Immature natural killer cell (primary cell): ENCODE data around the gene PNLIP. TPM values are rescaled to one million over a fixed set of nuclear protein-coding genes. Genes with fewer than 3 reads are reported as not detected.

Experiments used
- DNase-seq, 3 donors: peaks; one replicate each; pipeline ENCODE4 v3.0.0; 2022; ENCODE audit warnings: mixed read lengths in 1 of 3
- H3K27ac Mint-ChIP-seq, 6 donors: one replicate each; pipeline ENCODE4 v1.8.0; 2020; ENCODE audit warnings: mixed read lengths in 6 of 6, mild to moderate bottlenecking in 5 of 6, inconsistent platforms in 4 of 6, moderate library complexity in 3 of 6
- H3K27me3 Mint-ChIP-seq, 3 donors: one replicate each; pipeline ENCODE4 v1.8.0; 2020 to 2021; ENCODE audit warnings: low read depth in 3 of 3, mild to moderate bottlenecking in 3 of 3, mixed read lengths in 3 of 3, moderate library complexity in 3 of 3, inconsistent platforms in 1 of 3
- H3K36me3 Mint-ChIP-seq, 3 donors: one replicate each; pipeline ENCODE4 v1.8.0; 2020; ENCODE audit warnings: mixed read lengths in 3 of 3, inconsistent platforms in 2 of 3, mild to moderate bottlenecking in 2 of 3
- H3K4me1 Mint-ChIP-seq, 2 donors: one replicate each; pipeline ENCODE4 v1.8.0; 2020; ENCODE audit warnings: inconsistent platforms in 2 of 2, mild to moderate bottlenecking in 2 of 2, mixed read lengths in 2 of 2, moderate library complexity in 1 of 2
- H3K4me3 Mint-ChIP-seq, 5 donors: one replicate each; pipeline ENCODE4 v1.8.0; 2020; ENCODE audit warnings: mild to moderate bottlenecking in 5 of 5, mixed read lengths in 5 of 5, inconsistent platforms in 3 of 5, moderate library complexity in 3 of 5
- H3K9me3 Mint-ChIP-seq, 6 donors: one replicate each; pipeline ENCODE4 v1.8.0; 2020; ENCODE audit warnings: mild to moderate bottlenecking in 6 of 6, mixed read lengths in 6 of 6, inconsistent platforms in 4 of 6, moderate library complexity in 3 of 6
- polyA plus RNA-seq, 3 donors: library from polyadenylated mRNA; unstranded; fragments of 300-500 nt; fragmentation: Illumina TruSeq; gene quantifications; one replicate each; pipeline ENCODE4 v1.2.3, GENCODE V29; 2021

The PNLIP gene
- polyA plus RNA-seq, 3 donors from 2014 or later, result not detected

GRCh38 chr10:116548301-116548700 lies 2.6 kb downstream of the PNLIP start:
- Mint-ChIP-seq H3K4me1 (no peaks in the 10 kb centered on the region), H3K9me3 (peaks cover 0 to 13% (median 3%) of the 10 kb centered on the region in 6 donors), H3K27me3 (no peaks in the 10 kb centered on the region), H3K36me3 (peaks cover 0 to 3% (median 0%) of the 10 kb centered on the region in 3 donors), H3K4me3 (no peak overlapping the region), H3K27ac (no peak overlapping the region)
- no peak for DNase-seq

- H3K27ac Mint-ChIP-seq, result no peak overlapping the region
- DNase-seq, result no peak
- no peaks in the 10 kb centered on the region for H3K27me3 Mint-ChIP-seq
- H3K4me3 Mint-ChIP-seq, result no peak overlapping the region
- H3K4me1 Mint-ChIP-seq, result no peaks in the 10 kb centered on the region
- H3K9me3 Mint-ChIP-seq, result peaks cover 0 to 2% (median 0%) of the 10 kb centered on the region in 6 donors
- no peaks in the 10 kb centered on the region for H3K36me3 Mint-ChIP-seq
These were observed 7.7 kb downstream of the PNLIP start for GRCh38 chr10:116553378-116553980.

GRCh38 chr10:116554628-116555027 lies 8.9 kb downstream of the PNLIP start:
- Mint-ChIP-seq H3K4me3 (no peak overlapping the region), H3K36me3 (no peaks in the 10 kb centered on the region), H3K27me3 (peaks cover 0 to 2% (median 0%) of the 10 kb centered on the region in 3 donors), H3K4me1 (no peaks in the 10 kb centered on the region), H3K9me3 (peaks cover 0 to 2% (median 0%) of the 10 kb centered on the region in 6 donors), H3K27ac (no peak overlapping the region)
- no peak for DNase-seq

GRCh38 chr10:116555880-116556279 lies 10.1 kb downstream of the PNLIP start:
- Mint-ChIP-seq H3K27ac (no peak overlapping the region), H3K27me3 (peaks cover 0 to 2% (median 2%) of the 10 kb centered on the region in 3 donors), H3K36me3 (no peaks in the 10 kb centered on the region), H3K4me1 (no peaks in the 10 kb centered on the region), H3K4me3 (no peak overlapping the region), H3K9me3 (peaks cover 0 to 2% (median 0%) of the 10 kb centered on the region in 6 donors)
- no peak for DNase-seq

- H3K9me3 Mint-ChIP-seq, result peaks cover 0 to 2% (median 0%) of the 10 kb centered on the region in 6 donors
- no peaks in the 10 kb centered on the region for H3K4me1 Mint-ChIP-seq
These were observed 11.7 kb downstream of the PNLIP start for GRCh38 chr10:116557305-116557880.

GRCh38 chr10:116565534-116565933 lies 19.8 kb downstream of the PNLIP start:
- H3K27ac Mint-ChIP-seq, result no peak overlapping the region
- DNase-seq, result no peak
- peaks cover 0 to 14% (median 4%) of the 10 kb centered on the region in 6 donors for H3K9me3 Mint-ChIP-seq
- no peak overlapping the region for H3K4me3 Mint-ChIP-seq
- peaks cover 0 to 1% (median 1%) of the 10 kb centered on the region in 3 donors for H3K27me3 Mint-ChIP-seq
- H3K36me3 Mint-ChIP-seq, result no peaks in the 10 kb centered on the region
- no peaks in the 10 kb centered on the region for H3K4me1 Mint-ChIP-seq

More at GRCh38 chr10:116557305-116557880, 11.7 kb downstream of the PNLIP start:
- H3K36me3 Mint-ChIP-seq, result no peaks in the 10 kb centered on the region
- no peak overlapping the region for H3K27ac Mint-ChIP-seq
- peaks cover 0 to 3% (median 2%) of the 10 kb centered on the region in 3 donors for H3K27me3 Mint-ChIP-seq
- DNase-seq, result no peak
- H3K4me3 Mint-ChIP-seq, result no peak overlapping the region

GRCh38 chr10:116566932-116567331 lies 21.2 kb downstream of the PNLIP start:
- H3K4me3 Mint-ChIP-seq, result no peak overlapping the region
- peaks cover 0 to 1% (median 1%) of the 10 kb centered on the region in 3 donors for H3K27me3 Mint-ChIP-seq
- H3K9me3 Mint-ChIP-seq, result peaks cover 0 to 14% (median 5%) of the 10 kb centered on the region in 6 donors
- H3K4me1 Mint-ChIP-seq, result no peaks in the 10 kb centered on the region
- no peak for DNase-seq
- H3K36me3 Mint-ChIP-seq, result no peaks in the 10 kb centered on the region
- no peak overlapping the region for H3K27ac Mint-ChIP-seq

GRCh38 chr10:116567335-116567734 lies 21.6 kb downstream of the PNLIP start:
- H3K9me3 Mint-ChIP-seq, result peaks cover 0 to 14% (median 5%) of the 10 kb centered on the region in 6 donors
- H3K4me1 Mint-ChIP-seq, result no peaks in the 10 kb centered on the region
- no peak for DNase-seq
- no peak overlapping the region for H3K4me3 Mint-ChIP-seq
- no peaks in the 10 kb centered on the region for H3K36me3 Mint-ChIP-seq
- H3K27ac Mint-ChIP-seq, result no peak overlapping the region
- H3K27me3 Mint-ChIP-seq, result peaks cover 0 to 1% (median 1%) of the 10 kb centered on the region in 3 donors

GRCh38 chr10:116574797-116575196 lies 29.1 kb downstream of the PNLIP start:
- Mint-ChIP-seq H3K36me3 (no peaks in the 10 kb centered on the region), H3K4me3 (no peak overlapping the region), H3K27me3 (peaks cover 0 to 3% (median 2%) of the 10 kb centered on the region in 3 donors), H3K4me1 (no peaks in the 10 kb centered on the region), H3K9me3 (peaks cover 0 to 14% (median 6%) of the 10 kb centered on the region in 6 donors), H3K27ac (no peak overlapping the region)
- DNase-seq, result no peak

GRCh38 chr10:116587878-116588591 lies 42.3 kb downstream of the PNLIP start:
- Mint-ChIP-seq H3K27me3 (no peaks in the 10 kb centered on the region), H3K36me3 (no peaks in the 10 kb centered on the region)

GRCh38 chr10:116588995-116589394 lies 43.3 kb downstream of the PNLIP start:
- H3K27ac Mint-ChIP-seq, result no peak overlapping the region
- no peak for DNase-seq
- H3K4me3 Mint-ChIP-seq, result no peak overlapping the region
- no peaks in the 10 kb centered on the region for H3K36me3 Mint-ChIP-seq
- no peaks in the 10 kb centered on the region for H3K4me1 Mint-ChIP-seq
- peaks cover 0 to 1% (median 0%) of the 10 kb centered on the region in 6 donors for H3K9me3 Mint-ChIP-seq
- H3K27me3 Mint-ChIP-seq, result no peaks in the 10 kb centered on the region

More at GRCh38 chr10:116587878-116588591, 42.3 kb downstream of the PNLIP start:
- Mint-ChIP-seq H3K9me3 (peaks cover 0 to 1% (median 0%) of the 10 kb centered on the region in 6 donors), H3K4me1 (no peaks in the 10 kb centered on the region), H3K4me3 (no peak overlapping the region), H3K27ac (no peak overlapping the region)
- no peak for DNase-seq

- no peak overlapping the region for H3K27ac Mint-ChIP-seq
- H3K9me3 Mint-ChIP-seq, result peaks cover 0 to 1% (median 0%) of the 10 kb centered on the region in 6 donors
- H3K4me1 Mint-ChIP-seq, result no peaks in the 10 kb centered on the region
- no peak for DNase-seq
- H3K27me3 Mint-ChIP-seq, result no peaks in the 10 kb centered on the region
- H3K4me3 Mint-ChIP-seq, result no peak overlapping the region
- no peaks in the 10 kb centered on the region for H3K36me3 Mint-ChIP-seq
These were observed 44.2 kb downstream of the PNLIP start for GRCh38 chr10:116589926-116590325.

- no peak for DNase-seq
- H3K4me3 Mint-ChIP-seq, result no peak within 1 kb of the TSS
- no peaks in the 10 kb centered on the region for H3K4me1 Mint-ChIP-seq
- no peaks in the 10 kb centered on the region for H3K36me3 Mint-ChIP-seq
- no peak within 1 kb of the TSS for H3K27ac Mint-ChIP-seq
- H3K27me3 Mint-ChIP-seq, result no peaks in the 10 kb centered on the region
- peaks cover 0 to 1% (median 0%) of the 10 kb centered on the region in 6 donors for H3K9me3 Mint-ChIP-seq
These were observed 45.1 kb downstream of the PNLIP start, which contains the start of gene PNLIPRP1 for GRCh38 chr10:116590590-116591444. Gene PNLIPRP1 (plus strand): TSS chr10:116590959. CDS start chr10:116591130, 171 bp downstream.
